Subcutaneous abdominal adipose tissue (tissue), 5 donors: ENCODE data around the gene AGAP1.

Experiments
- H3K27ac ChIP-seq: one replicate; pipeline ENCODE4 v1.7.0; 2013; ENCODE audit warnings: low read depth, mild to moderate bottlenecking, inconsistent platforms, low read length, moderate library complexity
- H3K27me3 ChIP-seq, 5 donors: one replicate each; pipeline ENCODE4 v1.7.0; 2013; ENCODE audit warnings: low read length in 5 of 5, inconsistent platforms in 1 of 5; ENCODE audit not compliant: control insufficient read depth in 5 of 5, insufficient read depth in 4 of 5
- H3K36me3 ChIP-seq, 5 donors: one replicate each; pipeline ENCODE4 v1.7.0; 2013; ENCODE audit warnings: low read length in 5 of 5; ENCODE audit not compliant: control insufficient read depth in 5 of 5, insufficient read depth in 5 of 5
- H3K4me1 ChIP-seq, 5 donors: one replicate each; pipeline ENCODE4 v1.7.0; 2013; ENCODE audit warnings: low read length in 5 of 5, mild to moderate bottlenecking in 3 of 5, moderate library complexity in 1 of 5; ENCODE audit not compliant: control insufficient read depth in 5 of 5, insufficient read depth in 5 of 5
- H3K4me3 ChIP-seq, 5 donors: one replicate each; pipeline ENCODE4 v1.7.0; 2013; ENCODE audit warnings: low read length in 5 of 5, low read depth in 1 of 5
- H3K9ac ChIP-seq, 5 donors: one replicate each; pipeline ENCODE4 v1.7.0; 2013; ENCODE audit warnings: low read length in 5 of 5, mild to moderate bottlenecking in 4 of 5, moderate library complexity in 3 of 5
- H3K9me3 ChIP-seq, 5 donors: one replicate each; pipeline ENCODE4 v1.7.0; 2013; ENCODE audit warnings: low read length in 5 of 5; ENCODE audit not compliant: control insufficient read depth in 5 of 5
- donor health status: healthy.
- donor health status: healthy.
- donor health status: healthy.
- donor health status: healthy.
- donor health status: healthy.

The AGAP1 gene

DNA sequence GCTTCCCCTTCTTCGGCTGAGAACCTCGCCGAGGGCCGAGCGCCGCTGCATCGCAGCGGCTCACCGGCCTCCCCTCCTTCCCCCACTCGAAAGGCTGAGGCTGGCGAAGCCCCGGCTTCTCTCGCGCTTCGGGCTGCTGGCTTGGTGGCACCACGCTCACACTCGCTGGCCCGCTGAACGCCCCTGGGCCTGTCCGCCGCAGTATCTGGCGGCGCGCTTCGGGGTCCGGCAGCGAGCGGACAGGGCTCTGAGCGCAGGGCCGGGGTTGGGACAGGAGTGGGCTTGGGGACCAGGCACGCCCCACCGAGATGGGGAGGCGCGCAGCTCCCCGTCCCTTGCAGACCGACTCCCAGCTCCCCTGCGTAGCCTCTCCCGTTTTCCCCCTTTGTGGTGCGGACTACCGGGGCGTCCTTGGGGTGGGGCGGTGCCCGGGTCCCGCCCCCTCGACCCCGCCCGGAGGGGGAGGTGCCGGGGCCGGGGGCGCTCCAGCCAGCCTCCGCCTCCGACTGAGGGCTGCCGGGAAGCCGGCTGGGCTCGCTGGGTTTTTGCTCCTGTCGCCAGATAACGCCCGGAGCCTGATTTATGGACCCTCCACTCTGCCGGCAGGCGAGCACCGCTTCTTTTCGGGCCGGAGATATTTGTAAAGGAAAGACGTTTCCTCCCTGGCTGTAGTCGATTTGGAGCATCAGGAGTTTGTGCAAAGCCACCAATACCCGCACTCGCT lies 670.5 kb downstream of the AGAP1 start:
- no peaks in the 10 kb centered on the region for H3K9me3 ChIP-seq
- H3K27ac ChIP-seq, result no peak overlapping the region
- peaks cover 74 to 97% (median 83%) of the 10 kb centered on the region in 5 donors for H3K27me3 ChIP-seq
- peaks cover 0 to 57% (median 39%) of the 10 kb centered on the region in 5 donors for H3K4me1 ChIP-seq
- H3K9ac ChIP-seq, result no peak overlapping the region
- H3K4me3 ChIP-seq, result peak overlapping the region in 4 of 5 donors; percentile 32 to 65 (median 48)
- H3K36me3 ChIP-seq, result no peaks in the 10 kb centered on the region

DNA sequence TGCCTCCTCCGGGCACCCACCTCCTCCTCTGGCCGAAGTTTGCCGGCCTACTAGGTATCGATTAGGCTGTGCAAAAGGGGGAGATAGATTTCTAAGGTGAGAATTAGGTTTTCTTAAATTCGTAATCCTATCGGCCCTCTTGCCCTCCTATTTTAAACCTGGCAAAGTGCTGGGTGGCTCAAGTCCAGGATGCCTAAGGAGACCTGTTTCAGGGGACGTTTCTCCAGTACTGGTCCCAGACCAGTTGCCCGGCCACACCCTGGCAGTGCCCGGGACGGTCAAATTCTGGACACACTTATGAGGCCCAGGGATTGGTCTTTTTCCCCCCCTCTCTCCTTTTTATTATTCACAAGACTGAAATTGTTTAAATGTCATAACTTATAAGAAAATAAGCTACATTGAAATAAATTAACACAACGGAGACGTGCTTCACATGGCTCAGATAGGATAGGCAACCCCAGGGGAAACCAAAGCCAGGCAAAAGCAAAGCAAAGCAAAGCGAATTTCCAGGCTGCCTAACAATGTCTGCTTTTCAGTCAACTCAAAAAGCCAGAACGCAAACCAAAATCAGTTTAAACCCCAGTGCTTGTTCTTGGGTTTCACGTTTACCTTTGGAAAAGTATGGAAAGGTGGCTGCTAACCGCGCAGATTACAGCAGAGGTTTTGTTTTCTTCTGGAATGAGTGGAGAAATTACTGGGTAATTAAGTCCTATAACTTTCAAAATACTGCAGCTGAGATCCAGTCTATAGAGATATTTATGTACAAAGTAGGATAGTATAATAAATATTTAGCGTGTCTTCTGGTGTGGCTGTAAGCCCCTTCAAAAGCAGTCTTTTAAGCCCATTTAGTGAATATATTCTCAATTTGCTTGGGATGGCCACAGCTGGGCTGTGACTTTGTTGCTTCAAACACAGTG lies 671.3 kb downstream of the AGAP1 start:
- Histone ChIP-seq H3K27ac (no peak overlapping the region), H3K4me3 (peak overlapping the region in 2 of 5 donors; percentile 56 to 65), H3K9ac (no peak overlapping the region), H3K9me3 (no peaks in the 10 kb centered on the region), H3K27me3 (peaks cover 82 to 98% (median 85%) of the 10 kb centered on the region in 5 donors), H3K36me3 (no peaks in the 10 kb centered on the region), H3K4me1 (peaks cover 0 to 52% (median 39%) of the 10 kb centered on the region in 5 donors)

DNA sequence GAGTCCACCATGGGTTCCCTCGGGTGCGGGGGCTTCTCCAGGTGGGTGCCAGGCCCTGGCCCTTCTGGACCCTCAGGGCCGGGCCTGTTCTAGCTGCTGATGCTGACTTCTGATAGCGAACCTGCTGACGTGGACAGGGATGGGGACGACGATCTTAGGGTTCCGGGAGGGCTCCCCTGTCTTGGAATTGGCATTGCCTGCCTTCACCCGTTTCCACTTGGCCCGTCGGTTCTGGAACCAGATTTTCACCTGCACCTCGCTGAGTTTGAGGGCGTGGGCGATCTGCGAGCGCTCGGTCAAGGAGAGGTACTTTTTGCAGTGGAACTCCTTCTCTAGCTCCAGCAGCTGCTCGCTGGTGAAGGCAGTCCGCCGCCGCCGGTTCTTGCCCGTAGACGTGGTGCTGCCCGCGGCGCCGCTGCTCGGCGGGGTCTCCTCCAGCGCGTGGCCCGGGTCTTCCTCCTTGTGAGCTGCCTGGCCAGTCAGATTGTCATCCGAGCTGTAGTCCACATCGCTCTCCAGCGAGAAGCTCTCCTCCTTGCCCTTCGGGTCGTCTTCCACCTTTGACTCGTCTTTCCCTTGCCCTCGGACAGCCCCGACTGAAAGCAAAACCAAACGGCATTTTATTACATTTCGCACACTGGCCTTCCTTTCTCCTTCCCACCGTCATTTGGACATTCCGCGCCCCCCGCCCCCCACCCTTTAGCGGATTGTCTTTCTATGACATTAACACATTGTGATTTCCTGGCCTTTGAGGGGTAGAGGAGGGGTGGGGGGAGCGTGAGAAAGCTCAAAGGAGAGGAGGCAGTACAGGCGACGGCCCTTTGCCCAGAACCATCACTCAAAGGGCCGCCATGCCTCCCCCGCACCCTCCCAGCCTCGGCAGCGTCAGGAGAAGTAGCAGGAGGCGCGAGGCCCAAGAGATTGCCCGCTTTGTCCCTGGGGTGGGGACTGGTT lies 672.3 kb downstream of the AGAP1 start:
- Histone ChIP-seq H3K9me3 (no peaks in the 10 kb centered on the region), H3K27ac (no peak overlapping the region), H3K9ac (no peak overlapping the region), H3K4me3 (peak overlapping the region in 4 of 5 donors; percentile 49 to 57 (median 56)), H3K4me1 (peaks cover 0 to 52% (median 39%) of the 10 kb centered on the region in 5 donors), H3K36me3 (no peaks in the 10 kb centered on the region), H3K27me3 (peaks cover 81 to 98% (median 84%) of the 10 kb centered on the region in 5 donors)

DNA sequence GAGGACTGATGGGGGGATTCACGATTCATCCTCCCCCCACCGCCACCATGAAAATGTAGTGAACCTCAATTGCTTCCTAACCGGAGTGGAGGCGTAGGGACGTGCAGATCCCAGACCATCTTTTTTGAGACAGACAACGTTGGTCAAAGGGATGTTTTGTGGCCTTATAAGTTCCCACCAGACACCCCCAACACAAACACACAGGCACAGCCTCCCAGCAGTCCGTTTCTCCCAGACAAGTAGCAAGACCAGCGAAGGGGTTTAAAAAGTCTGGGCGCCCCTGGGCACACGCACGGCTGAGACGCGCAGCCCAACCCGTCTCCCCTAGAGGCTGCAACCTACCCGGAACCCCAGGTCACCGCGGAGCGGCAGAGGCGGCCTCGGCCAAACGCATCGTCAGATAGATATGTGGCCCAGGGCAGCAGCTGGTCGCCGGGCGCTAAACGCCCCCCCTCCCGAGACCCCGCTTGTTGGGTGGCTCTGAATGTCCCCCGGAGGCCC lies 673.0 kb downstream of the AGAP1 start:
- H3K27me3 ChIP-seq, result peaks cover 81 to 98% (median 84%) of the 10 kb centered on the region in 5 donors
- H3K9me3 ChIP-seq, result no peaks in the 10 kb centered on the region
- H3K4me1 ChIP-seq, result peaks cover 0 to 56% (median 42%) of the 10 kb centered on the region in 5 donors
- no peak overlapping the region for H3K9ac ChIP-seq
- H3K4me3 ChIP-seq, result peak overlapping the region in 4 of 5 donors; percentile 55 to 60 (median 58)
- no peak overlapping the region for H3K27ac ChIP-seq
- H3K36me3 ChIP-seq, result no peaks in the 10 kb centered on the region

DNA sequence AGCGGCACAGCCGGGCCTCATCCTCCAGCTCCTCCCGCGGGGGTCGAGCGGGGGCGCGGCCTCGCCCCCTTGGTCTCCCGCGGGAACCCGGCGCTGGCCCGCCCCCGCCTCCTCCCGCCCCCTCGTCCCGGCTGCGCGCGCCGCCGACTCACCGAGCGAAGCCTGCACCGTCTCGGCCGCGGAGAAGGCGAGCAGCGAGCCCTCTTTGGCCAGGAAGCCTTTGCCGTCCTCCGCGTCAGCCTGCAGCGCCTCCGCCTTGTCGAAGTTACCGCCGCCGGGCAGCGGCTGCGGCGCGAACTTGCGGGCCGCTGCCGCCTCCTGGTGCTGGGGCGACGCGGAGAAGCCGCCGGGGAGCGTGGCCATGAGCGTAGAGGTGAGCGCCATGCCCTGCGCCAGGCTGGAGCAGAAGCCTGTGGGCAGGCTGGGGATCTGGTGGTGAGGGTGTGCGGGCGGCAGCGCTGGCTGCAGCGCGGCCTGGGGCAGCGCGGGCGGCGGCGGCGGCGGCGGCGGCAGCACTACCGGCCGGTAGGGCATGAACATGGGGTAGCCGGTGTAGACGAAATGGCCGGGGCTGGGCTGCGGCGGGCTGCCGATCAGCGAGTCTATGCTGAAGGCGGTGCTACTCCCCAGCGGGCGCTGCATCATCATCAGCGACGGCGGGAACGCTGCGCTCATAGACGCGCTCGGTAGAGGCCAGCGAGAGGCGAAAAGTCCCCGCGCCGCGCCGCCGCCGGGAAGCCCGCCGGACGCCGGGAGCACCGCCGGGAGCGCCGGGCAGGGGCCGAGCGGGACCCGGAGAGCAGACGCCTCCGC lies 673.7 kb downstream of the AGAP1 start:
- no peaks in the 10 kb centered on the region for H3K36me3 ChIP-seq
- H3K9ac ChIP-seq, result no peak overlapping the region
- H3K9me3 ChIP-seq, result no peaks in the 10 kb centered on the region
- peak overlapping the region in 3 of 5 donors; percentile 55 to 60 (median 60) for H3K4me3 ChIP-seq
- H3K27me3 ChIP-seq, result peaks cover 81 to 98% (median 84%) of the 10 kb centered on the region in 5 donors
- no peak overlapping the region for H3K27ac ChIP-seq
- H3K4me1 ChIP-seq, result peaks cover 0 to 58% (median 44%) of the 10 kb centered on the region in 5 donors

DNA sequence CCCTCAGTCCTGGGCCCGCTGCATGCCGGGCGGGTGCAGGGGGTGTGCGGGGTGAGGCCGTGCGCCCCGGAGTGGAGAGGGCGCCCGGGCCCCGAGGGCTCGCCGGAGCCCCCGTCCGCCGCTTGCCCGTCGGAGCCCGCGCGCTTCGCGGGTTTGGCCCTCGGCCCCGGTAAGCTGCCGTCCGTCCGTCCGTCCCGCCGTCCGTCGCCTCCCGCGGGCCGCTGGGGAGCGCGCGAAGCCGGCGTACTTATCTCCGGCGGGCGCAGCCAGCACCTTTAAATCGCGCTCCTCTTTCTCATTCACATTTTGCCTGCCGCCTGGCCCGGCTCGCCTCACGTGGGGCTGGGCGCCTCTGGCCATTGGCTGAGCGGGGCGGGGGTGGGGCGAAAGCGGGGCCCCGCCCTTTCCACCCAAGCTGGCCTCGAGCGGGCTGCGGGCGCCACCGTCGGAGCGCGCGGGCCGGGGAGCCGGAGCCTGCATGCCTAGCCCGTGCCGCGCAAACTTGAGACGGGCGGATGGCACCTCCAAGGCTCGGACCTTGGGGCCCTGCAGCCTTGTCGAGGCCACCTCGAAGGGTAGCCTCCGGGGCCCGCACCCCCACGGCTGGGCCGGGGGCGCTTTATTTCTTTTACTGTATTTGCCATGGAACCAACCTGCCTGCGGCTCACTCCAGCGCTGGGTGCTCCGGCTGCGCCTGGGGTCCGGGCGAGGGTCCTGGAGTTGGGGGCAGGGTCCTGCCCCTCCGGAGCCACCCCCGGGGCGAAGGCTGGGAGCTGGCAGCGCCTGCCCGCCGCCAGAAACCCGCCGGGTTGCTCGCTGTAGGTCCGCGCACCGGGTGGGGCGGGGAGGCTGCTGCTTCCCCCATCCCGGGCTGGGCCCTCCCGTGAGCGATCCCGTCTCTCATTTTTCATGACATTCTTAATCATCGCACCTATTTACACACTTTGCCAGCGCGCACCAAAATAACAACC lies 674.6 kb downstream of the AGAP1 start, which contains the start of gene GBX2:
Gene GBX2 (minus strand): TSS at position 277 of the 971 bp plus-strand sequence. CDS start 415 bp downstream, outside the sequence.
- Histone ChIP-seq H3K4me3 (peak within 1 kb of the TSS in 3 of 5 donors; percentile 55 to 60 (median 60)), H3K27me3 (peaks cover 82 to 98% (median 85%) of the 10 kb centered on the region in 5 donors), H3K4me1 (peaks cover 0 to 57% (median 44%) of the 10 kb centered on the region in 5 donors), H3K36me3 (no peaks in the 10 kb centered on the region), H3K9me3 (no peaks in the 10 kb centered on the region), H3K9ac (no peak within 1 kb of the TSS), H3K27ac (no peak within 1 kb of the TSS)

DNA sequence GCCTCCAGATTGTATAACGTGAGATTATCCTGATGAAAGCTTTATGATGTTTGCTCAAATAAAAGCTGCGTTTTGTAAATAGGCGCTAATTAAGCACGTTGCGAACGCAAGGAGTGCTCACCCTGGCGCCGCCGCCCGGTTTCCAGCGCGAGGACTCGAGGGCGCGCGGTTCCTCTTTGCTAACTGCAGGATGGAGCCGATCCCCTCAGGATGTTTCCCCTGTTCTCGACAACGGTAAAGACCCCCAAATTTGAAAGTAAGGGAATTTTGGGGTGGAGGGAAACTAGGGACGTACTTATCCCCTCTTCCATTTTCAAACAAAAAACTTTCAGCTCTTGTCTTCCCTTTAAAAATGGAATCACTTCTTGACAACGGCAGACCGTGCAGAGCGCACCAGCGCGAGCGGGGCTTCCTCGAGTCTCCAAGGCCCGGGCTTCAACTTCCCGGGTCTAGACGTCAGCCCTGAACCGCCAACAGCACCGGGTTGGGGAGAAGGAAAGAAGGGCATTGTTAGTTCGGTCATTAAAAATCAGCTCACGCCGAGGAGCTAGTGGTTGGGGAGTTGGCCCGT lies 675.4 kb downstream of the AGAP1 start:
- no peak overlapping the region for H3K9ac ChIP-seq
- no peaks in the 10 kb centered on the region for H3K36me3 ChIP-seq
- H3K9me3 ChIP-seq, result no peaks in the 10 kb centered on the region
- no peak overlapping the region for H3K4me3 ChIP-seq
- peaks cover 83 to 98% (median 86%) of the 10 kb centered on the region in 5 donors for H3K27me3 ChIP-seq
- H3K4me1 ChIP-seq, result peaks cover 0 to 49% (median 36%) of the 10 kb centered on the region in 5 donors
- no peak overlapping the region for H3K27ac ChIP-seq
